GM18502 (cell line): ENCODE results near the gene OR2A2.

Experiments used
- ATAC-seq: cut with Tn5 transposase; IDR thresholded peaks from one replicate; pipeline ENCODE4 v1.9.1; 2021; ENCODE audit warnings: mild to moderate bottlenecking; ENCODE audit not compliant: unreplicated experiment, poor library complexity

Gene OR2A2

DNA sequence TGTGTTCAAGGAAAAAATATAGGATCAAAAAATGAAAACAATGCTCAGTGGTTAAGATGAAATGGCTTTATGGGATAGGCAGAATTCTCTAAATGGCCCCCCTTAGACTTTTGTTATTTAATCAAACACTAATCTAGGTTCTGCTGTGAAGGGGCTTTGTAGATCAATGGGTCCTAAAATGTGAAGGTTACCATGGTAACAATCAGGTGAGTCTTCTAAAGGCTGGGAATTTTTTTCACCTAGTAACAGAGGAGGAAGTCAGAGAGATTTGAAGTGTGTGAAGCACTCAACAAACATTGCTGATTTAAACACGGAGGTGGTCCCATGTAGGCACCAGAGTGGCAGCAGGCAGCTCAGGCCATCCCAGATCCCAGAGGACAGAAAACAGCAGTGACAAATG is 24.7 kb downstream of the OR2A2 start:
- ATAC-seq = no peak

DNA sequence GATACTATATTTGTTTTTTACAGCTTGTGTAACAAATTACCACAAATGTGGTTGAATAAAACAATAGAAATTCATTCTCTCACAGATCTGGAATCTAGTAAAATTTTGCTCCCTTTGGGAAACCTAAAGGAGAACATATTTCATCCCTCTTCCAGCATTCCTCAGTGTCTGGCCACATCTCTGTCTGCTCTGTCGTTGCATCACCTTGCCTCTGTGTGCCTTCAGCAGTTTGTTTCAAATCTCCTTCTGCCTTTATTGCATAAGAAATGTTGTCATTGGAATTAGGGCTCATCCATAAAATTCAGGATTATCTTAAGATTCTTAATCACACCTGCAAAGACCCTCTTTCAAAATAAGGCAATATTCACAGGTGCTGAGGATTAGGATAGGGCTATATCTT is 28.1 kb downstream of the OR2A2 start:
- ATAC-seq = no peak

DNA sequence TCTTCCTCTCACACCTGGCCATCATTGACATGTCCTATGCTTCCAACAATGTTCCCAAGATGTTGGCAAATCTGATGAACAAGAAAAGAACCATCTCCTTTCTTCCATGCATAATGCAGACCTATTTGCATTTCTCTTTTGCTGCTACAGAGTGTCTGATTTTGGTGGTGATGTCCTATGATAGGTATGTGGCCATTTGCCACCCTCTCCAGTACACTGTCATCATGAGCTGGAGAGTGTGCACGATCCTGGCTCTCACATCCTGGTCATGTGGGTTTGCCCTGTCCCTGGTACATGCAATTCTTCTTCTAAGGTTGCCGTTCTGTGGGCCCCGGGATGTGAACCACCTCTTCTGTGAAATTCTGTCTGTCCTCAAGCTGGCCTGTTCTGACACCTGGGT is 32.8 kb downstream of the OR2A2 start:
- no peak for ATAC-seq

DNA sequence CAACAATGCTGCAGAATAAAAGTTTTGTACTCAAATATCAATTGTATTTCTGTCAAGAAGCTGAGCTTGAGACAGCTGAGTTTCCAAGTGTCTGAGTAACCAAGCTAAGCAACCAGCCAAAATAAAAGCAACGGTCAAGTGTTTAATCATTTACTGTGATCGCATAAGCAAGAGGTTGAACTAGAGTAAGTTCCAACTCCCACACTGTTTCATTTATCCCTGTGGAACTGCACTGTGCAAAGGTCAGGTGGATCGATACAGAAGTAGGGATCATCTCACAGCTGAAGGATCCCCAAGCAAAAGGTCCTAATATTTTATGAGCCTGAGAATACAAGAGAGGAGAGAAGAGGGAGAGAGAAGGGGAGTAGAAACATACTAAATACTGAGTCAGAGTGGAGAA is 35.0 kb downstream of the OR2A2 start:
- ATAC-seq = no peak

DNA sequence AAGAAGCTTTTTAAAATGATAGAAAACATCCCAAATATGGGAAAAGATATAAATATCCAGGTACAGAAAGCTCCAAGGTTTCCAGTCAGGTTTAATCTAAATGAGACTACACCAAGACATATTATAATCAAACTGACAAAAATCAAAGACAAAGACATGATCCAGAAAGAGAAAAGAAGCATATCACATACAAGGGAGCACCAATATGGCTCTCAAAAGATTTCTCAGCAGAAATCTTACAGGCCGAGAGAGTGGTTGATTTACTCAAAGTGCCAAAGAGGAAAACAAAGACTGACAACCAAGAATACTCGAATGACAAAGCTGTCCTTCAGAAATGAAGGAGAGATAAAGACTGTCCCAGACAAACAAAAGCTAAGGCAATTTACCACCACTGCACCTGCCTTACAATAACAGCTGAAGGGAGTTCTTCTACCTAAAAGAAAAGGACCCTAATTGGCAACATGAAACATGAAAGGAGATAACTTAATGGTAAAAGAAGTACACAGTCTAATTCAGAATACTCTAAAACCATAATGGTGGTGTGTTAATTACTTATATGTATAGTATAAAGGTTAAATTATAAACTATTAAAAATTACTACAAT is 38.9 kb downstream of the OR2A2 start:
- ATAC-seq = no peak

DNA sequence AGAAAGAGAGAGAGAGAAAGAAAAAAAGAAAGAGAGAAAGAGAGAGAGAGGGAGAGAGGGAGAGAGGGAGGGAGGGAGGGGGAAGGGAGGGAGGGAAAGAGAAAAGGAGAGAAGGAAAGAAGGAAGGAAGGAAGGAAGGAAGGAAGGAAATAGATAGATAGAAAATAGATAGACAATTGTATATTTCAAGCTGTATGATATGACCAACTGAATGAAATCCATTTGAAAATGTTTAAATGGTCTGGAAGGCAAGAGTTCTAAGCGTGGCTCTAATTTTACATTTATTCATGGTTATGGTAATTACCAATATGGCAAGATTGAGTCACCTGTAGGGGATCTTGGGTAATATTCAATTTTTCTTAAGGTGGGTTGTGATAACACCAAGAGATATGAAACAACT is 49.5 kb downstream of the OR2A2 start:
- ATAC-seq = no peak
